ENCODE results near the gene CSRP2. TPM values are rescaled to one million over a fixed set of nuclear protein-coding genes. Genes with fewer than 3 reads are reported as not detected.

Gene CSRP2
- polyA plus RNA-seq, 1 donor from 2014 or later: 67.2 TPM

DNA sequence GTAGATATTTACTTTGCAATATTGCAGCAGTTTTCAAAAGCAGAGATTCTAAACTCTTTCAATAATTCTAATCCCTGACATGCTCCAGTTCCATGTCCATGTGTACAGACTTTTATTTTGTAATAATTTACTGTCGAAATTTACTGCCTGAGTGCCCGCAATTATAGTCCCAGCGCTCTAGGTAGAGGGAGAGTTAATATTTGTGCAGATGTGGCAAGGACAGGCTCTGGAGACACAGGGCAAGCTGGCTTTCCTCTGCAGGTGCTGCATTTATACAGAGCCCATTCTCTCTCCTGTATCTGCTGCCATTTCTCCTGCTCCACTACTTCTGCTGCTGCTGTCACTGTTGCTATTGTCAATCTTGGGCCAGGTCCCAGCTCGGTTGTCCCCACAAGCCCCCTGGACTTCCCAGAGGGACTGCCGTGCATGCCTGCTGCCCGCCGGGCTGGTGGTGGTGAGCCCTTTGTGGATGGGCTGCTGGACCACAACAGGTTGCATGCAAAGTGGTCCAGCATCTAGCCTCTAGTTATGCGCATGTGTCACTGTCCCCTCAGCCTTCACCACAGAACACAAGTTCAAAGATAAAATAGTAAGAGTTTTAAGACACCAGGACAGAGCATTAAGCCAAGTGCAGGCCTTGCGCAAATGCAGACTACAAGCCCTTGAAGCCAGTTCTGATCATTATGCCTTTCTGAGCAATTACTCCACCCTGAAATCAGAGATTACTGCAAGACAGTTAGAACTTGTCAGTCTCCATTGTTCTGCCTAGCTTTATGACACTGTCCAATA, 40.8 kb upstream of the CSRP2 start:
- Histone ChIP-seq H3K79me2 (replicated peaks; ENCODE audit: insufficient read depth, low read length) (no peaks in the 10 kb centered on the region), H3K27me3 (ENCODE audit: insufficient read depth, low read depth, low read length) (no peaks in the 10 kb centered on the region), H4K20me1 (ENCODE audit: insufficient read depth) (no peaks in the 10 kb centered on the region), H3K27ac (ENCODE audit: low read length) (no peak overlapping the region), H3K9me3 (ENCODE audit: low read length) (no peaks in the 10 kb centered on the region), H3K36me3 (ENCODE audit: insufficient read depth, low read length) (no peaks in the 10 kb centered on the region), H3K9ac (ENCODE audit: low read length) (no peak overlapping the region), H3K4me2 (ENCODE audit: low read length) (no peak overlapping the region), H2AFZ (ENCODE audit: low read depth, low read length) (no peak overlapping the region), H3K9me2 (ENCODE audit: insufficient read depth, low read length) (no peaks in the 10 kb centered on the region), H3F3A (ENCODE audit: insufficient read depth, low read length, poor library complexity, severe bottlenecking) (no peaks in the 10 kb centered on the region), H3K4me3 (ENCODE audit: low read length) (no peak overlapping the region)
- TF ChIP-seq EP300 (conservative IDR thresholded peaks at IDR 0.05; ENCODE audit: poor library complexity, severe bottlenecking): no peak
- TF ChIP-seq EZH2 (IDR thresholded peaks at IDR 0.05; ENCODE audit: borderline replicate concordance, insufficient read depth, low read length, poor library complexity, severe bottlenecking): no peak
- TF ChIP-seq TAF1 (IDR thresholded peaks at IDR 0.05; ENCODE audit: low read depth): no peak
- TF ChIP-seq MXI1 (conservative IDR thresholded peaks at IDR 0.05; ENCODE audit: poor library complexity, severe bottlenecking): no peak
- TF ChIP-seq, protein P1, sequence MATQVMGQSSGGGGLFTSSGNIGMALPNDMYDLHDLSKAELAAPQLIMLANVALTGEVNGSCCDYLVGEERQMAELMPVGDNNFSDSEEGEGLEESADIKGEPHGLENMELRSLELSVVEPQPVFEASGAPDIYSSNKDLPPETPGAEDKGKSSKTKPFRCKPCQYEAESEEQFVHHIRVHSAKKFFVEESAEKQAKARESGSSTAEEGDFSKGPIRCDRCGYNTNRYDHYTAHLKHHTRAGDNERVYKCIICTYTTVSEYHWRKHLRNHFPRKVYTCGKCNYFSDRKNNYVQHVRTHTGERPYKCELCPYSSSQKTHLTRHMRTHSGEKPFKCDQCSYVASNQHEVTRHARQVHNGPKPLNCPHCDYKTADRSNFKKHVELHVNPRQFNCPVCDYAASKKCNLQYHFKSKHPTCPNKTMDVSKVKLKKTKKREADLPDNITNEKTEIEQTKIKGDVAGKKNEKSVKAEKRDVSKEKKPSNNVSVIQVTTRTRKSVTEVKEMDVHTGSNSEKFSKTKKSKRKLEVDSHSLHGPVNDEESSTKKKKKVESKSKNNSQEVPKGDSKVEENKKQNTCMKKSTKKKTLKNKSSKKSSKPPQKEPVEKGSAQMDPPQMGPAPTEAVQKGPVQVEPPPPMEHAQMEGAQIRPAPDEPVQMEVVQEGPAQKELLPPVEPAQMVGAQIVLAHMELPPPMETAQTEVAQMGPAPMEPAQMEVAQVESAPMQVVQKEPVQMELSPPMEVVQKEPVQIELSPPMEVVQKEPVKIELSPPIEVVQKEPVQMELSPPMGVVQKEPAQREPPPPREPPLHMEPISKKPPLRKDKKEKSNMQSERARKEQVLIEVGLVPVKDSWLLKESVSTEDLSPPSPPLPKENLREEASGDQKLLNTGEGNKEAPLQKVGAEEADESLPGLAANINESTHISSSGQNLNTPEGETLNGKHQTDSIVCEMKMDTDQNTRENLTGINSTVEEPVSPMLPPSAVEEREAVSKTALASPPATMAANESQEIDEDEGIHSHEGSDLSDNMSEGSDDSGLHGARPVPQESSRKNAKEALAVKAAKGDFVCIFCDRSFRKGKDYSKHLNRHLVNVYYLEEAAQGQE (IDR thresholded peaks at IDR 0.05; ENCODE audit: borderline replicate concordance): no peak
- no peak for TF ChIP-seq POLR2AphosphoS5 (IDR thresholded peaks at IDR 0.05)
- TF ChIP-seq SMC3 (conservative IDR thresholded peaks at IDR 0.05; ENCODE audit: poor library complexity): no peak
- TF ChIP-seq, protein P2, sequence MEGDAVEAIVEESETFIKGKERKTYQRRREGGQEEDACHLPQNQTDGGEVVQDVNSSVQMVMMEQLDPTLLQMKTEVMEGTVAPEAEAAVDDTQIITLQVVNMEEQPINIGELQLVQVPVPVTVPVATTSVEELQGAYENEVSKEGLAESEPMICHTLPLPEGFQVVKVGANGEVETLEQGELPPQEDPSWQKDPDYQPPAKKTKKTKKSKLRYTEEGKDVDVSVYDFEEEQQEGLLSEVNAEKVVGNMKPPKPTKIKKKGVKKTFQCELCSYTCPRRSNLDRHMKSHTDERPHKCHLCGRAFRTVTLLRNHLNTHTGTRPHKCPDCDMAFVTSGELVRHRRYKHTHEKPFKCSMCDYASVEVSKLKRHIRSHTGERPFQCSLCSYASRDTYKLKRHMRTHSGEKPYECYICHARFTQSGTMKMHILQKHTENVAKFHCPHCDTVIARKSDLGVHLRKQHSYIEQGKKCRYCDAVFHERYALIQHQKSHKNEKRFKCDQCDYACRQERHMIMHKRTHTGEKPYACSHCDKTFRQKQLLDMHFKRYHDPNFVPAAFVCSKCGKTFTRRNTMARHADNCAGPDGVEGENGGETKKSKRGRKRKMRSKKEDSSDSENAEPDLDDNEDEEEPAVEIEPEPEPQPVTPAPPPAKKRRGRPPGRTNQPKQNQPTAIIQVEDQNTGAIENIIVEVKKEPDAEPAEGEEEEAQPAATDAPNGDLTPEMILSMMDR (IDR thresholded peaks at IDR 0.05; ENCODE audit: poor library complexity, severe bottlenecking): no peak
- no peak for TF ChIP-seq RAD21 (conservative IDR thresholded peaks at IDR 0.05)

DNA sequence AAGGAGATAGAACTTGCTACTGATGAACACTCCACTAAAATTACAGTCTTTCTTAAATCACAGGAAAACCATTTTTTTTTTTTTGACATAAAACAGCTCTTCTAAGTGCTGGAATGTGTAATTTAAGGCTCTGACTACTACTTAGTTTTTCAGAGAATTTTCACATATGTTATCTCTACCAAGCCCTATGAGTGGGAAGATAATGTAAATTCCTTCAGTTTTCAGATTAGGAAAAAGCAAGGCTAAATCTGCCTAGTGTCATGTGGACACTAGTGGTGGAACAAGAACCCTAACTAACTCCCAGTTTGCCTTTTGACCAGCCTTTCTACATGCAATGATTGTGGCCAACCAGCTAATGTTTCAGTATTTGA, 37.3 kb upstream of the CSRP2 start:
- Histone ChIP-seq H3K9me2 (ENCODE audit: insufficient read depth, low read length) (no peaks in the 10 kb centered on the region), H3F3A (ENCODE audit: insufficient read depth, low read length, poor library complexity, severe bottlenecking) (no peaks in the 10 kb centered on the region), H2AFZ (ENCODE audit: low read depth, low read length) (no peak overlapping the region), H3K9me3 (ENCODE audit: low read length) (no peaks in the 10 kb centered on the region), H3K4me3 (ENCODE audit: low read length) (no peak overlapping the region), H3K4me2 (ENCODE audit: low read length) (no peak overlapping the region), H3K36me3 (ENCODE audit: insufficient read depth, low read length) (no peaks in the 10 kb centered on the region), H3K27me3 (ENCODE audit: insufficient read depth, low read depth, low read length) (no peaks in the 10 kb centered on the region), H3K27ac (ENCODE audit: low read length) (no peak overlapping the region), H4K20me1 (ENCODE audit: insufficient read depth) (no peaks in the 10 kb centered on the region), H3K79me2 (replicated peaks; ENCODE audit: insufficient read depth, low read length) (no peaks in the 10 kb centered on the region), H3K9ac (ENCODE audit: low read length) (no peak overlapping the region)
- TF ChIP-seq RAD21 (conservative IDR thresholded peaks at IDR 0.05) (no peak), EP300 (conservative IDR thresholded peaks at IDR 0.05; ENCODE audit: poor library complexity, severe bottlenecking) (no peak), SMC3 (conservative IDR thresholded peaks at IDR 0.05; ENCODE audit: poor library complexity) (no peak), TAF1 (IDR thresholded peaks at IDR 0.05; ENCODE audit: low read depth) (no peak), MXI1 (conservative IDR thresholded peaks at IDR 0.05; ENCODE audit: poor library complexity, severe bottlenecking) (no peak), POLR2AphosphoS5 (IDR thresholded peaks at IDR 0.05) (no peak), EZH2 (IDR thresholded peaks at IDR 0.05; ENCODE audit: borderline replicate concordance, insufficient read depth, low read length, poor library complexity, severe bottlenecking) (no peak)
- TF ChIP-seq, protein P2 (IDR thresholded peaks at IDR 0.05; ENCODE audit: poor library complexity, severe bottlenecking): no peak
- TF ChIP-seq, protein P1 (IDR thresholded peaks at IDR 0.05; ENCODE audit: borderline replicate concordance): no peak
